Transverse colon (tissue), 4 donors: ENCODE results near the gene SPIN1.

ENCODE experiments used
- EP300 ChIP-seq: sonication (generic); formaldehyde crosslinking; IDR thresholded peaks from one replicate; pipeline ENCODE4 v1.6.1; 2017; ENCODE audit warnings: antibody characterized with exemption, low read depth
- POLR2A ChIP-seq: fragments of 450-650 bp; IDR thresholded peaks from one replicate; pipeline ENCODE4 v1.6.1; 2016; ENCODE audit warnings: antibody characterized with exemption, mild to moderate bottlenecking, moderate library complexity
- POLR2AphosphoS5 ChIP-seq, 3 donors: sonication (generic); formaldehyde crosslinking; IDR thresholded peaks; one replicate each; pipeline ENCODE4 v1.6.1; 2016; ENCODE audit warnings: antibody characterized with exemption in 3 of 3
- TF ChIP-seq, protein P1 (sequence below), 5 experiments: fragments of 200-600 bp in 3 of 5; fragments of 450-650 bp in 2 of 5; sonication (generic) in 3 of 5; IDR thresholded peaks; 1 replicate in 2 of 5; 2 replicates in 3 of 5; pipeline ENCODE4 v1.5.1; 2016 to 2017; ENCODE audit warnings: antibody characterized with exemption in 5 of 5, inconsistent platforms in 3 of 5, mild to moderate bottlenecking in 2 of 5, moderate library complexity in 1 of 5

DNA sequence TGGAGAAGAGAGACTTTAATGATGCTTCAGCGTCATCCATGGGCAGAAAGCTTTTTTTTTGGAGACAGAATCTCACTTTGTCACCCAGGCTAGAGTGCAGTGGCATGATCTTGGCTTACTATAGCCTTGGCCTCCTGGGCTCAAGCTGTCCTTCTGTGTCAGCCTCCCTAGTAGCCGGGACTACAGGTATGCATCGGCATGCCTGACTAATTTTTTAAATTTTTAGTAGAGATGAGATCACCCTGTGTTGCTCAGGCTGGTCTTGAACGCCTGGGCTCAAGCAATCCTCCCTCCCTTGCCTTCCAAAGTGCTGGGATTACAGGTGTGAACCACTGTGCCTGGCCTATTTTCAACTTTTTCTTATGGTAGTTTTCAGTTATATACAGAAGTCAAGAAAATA is 23.2 kb downstream of the SPIN1 start:
- TF ChIP-seq, protein P1, sequence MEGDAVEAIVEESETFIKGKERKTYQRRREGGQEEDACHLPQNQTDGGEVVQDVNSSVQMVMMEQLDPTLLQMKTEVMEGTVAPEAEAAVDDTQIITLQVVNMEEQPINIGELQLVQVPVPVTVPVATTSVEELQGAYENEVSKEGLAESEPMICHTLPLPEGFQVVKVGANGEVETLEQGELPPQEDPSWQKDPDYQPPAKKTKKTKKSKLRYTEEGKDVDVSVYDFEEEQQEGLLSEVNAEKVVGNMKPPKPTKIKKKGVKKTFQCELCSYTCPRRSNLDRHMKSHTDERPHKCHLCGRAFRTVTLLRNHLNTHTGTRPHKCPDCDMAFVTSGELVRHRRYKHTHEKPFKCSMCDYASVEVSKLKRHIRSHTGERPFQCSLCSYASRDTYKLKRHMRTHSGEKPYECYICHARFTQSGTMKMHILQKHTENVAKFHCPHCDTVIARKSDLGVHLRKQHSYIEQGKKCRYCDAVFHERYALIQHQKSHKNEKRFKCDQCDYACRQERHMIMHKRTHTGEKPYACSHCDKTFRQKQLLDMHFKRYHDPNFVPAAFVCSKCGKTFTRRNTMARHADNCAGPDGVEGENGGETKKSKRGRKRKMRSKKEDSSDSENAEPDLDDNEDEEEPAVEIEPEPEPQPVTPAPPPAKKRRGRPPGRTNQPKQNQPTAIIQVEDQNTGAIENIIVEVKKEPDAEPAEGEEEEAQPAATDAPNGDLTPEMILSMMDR (IDR thresholded peaks at IDR 0.05) = no peak
- TF ChIP-seq POLR2A = no peak
- TF ChIP-seq POLR2AphosphoS5 (IDR thresholded peaks at IDR 0.05) = no peak
- no peak for TF ChIP-seq EP300
